Measurements from ENCODE around the gene SLFNL1.

The SLFNL1 gene

DNA sequence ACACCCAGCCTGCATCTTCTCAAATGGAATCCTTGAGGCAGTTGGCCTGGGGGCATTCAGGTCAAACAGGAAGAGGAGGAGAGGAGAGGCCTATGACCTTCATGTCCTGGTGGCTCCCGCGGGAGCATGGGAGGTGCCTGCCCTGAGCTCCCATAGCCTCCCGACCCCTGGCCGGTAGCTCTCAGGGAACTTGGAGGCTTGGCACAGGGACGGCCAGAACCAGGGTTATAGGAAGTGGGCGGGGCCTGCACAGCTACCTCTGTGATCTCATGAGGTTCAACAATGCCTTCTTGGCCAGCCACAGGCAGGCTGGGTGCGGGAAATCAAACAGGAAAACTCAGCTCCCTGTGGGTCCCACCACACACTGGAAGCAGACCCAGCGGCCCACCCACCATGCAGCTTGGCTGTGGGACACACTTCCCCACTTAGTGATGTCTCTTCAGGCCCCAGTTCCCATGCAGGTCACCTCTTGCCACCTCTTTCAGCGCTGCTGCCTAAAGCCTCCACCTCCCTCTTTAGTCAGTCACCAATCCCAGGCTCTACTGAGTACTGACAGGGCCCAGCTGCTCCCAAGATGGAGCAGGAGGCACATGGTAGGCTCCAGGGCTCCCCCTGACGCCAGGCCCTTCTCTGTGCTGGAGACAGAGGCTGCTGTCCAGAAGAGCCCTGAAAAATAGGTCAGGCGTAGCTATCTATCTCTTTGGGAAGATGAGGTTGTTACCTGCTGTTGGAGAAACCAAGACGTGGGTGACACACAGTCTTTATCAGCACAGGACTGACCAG lies at the start of gene SLFNL1:
Gene SLFNL1, minus strand, starts transcription at position 200 of the 783 bp plus-strand sequence. CDS start 1,065 bp downstream, outside the sequence.
- FAIRE-seq, result no peak

DNA sequence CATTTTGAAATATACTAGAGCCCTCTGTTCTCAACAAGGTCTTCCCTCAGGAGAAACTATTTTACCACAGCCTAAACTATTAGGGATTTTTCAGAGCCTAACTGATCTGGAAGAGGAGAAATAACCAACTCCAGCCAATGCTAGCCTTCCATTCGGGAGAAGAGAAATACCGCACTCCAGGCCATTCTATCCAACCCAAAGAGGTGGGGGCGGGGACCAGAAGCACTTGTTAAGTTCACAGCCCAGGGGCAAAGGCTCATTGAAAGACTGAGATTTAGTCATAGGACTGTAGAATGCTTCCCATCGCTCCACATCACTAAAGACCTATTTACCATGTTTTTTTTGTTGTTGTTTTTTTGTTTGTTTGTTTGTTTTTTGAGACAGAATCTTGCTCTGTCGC lies 35.4 kb upstream of the SLFNL1 start:
- FAIRE-seq, result no peak

DNA sequence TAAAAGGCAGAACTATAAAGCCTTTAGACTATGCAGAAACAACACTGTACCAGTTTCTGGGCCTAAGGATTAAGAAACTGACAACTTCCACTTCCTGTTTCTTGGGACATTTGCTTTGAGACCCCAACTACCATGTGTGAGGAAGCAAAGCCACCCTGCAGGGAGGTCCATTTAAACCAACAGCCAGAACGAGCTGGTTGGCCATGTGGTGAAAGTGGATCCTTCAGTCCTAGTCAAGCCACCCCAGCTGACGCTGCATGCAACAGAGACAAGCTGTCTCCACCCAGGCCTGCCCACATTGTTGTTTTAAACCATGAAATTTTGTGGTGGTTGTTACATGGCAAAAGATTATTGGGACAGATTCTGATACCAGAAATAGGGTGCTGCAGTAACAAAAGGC lies 31.8 kb upstream of the SLFNL1 start:
- no peak for FAIRE-seq

DNA sequence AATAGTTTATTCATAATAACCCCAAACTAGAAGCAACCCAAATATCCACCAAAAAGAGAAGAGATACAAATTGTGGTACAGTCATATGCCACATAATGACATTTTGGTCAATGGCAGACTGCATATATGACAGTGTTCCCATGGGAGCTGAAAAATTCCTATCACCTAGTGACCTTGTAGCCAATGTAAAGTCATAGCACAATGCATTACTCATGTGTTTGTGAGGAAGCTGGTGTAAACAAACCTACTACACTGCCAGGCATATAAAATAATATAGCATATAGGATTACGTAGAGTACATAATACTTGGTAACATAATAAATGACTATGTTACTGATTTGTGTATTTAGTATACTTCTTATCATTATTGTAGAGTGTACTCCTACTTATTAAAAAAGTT lies 29.5 kb upstream of the SLFNL1 start:
- FAIRE-seq, result no peak

DNA sequence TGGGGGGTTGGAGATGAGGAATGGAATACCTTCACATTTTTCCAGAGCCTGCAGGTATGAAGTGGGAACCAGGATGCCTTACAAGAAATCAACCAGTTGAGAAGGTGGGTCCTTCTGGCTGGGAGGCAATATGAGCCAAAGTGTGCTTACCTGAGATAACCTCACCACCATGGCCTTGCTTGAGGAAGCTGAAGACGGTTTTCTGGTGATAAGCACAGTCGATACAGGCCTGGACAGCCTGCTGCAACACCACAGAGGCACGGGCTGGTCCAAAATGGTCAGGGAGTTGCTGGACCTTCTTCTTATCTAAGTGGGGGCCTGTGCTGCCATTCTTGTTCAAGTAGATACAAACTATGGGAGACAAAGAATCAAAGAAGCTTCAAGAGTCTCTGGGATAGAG lies 27.0 kb upstream of the SLFNL1 start:
- FAIRE-seq, result no peak

DNA sequence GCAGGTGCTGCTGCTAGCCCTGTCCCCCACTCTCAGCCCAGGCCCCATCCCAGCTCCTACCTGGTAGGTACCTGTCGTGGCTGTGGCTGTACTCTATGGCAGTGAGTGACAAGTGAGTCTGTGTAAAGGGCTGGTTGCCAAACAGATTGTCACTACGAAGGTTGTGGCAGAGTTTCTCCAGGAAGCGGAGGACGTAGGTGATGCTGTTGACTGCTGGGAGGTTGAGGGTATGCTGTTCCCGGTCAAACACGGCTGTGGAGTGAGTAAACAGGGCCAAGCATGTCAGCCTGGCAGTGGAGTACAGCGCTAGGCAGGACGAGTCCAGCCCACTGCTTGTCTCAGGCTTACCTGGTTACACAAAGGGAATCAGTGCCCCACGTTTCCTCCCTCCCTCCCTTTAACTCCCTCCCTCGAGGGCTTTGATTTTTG lies 24.8 kb upstream of the SLFNL1 start:
- FAIRE-seq, result no peak

DNA sequence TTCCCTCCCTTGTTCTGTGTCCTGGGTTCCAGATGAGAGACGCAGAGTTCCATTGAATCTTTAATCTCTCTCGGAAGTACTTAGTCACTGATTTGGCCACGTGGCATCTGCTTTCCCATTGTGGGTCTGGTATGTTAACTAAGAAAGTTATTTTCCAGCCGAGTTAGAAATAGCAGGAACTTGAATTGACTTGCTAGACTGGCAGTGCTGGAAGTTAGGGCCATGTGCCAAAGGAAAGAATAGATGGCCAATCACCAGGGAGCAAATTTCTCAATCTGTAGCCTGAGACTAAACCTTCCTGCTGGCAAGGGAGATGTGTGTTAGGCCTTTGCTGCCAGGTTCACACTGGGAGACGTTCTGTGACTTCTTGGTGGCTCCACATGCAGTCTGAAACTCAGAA lies 24.2 kb upstream of the SLFNL1 start:
- no peak for FAIRE-seq

DNA sequence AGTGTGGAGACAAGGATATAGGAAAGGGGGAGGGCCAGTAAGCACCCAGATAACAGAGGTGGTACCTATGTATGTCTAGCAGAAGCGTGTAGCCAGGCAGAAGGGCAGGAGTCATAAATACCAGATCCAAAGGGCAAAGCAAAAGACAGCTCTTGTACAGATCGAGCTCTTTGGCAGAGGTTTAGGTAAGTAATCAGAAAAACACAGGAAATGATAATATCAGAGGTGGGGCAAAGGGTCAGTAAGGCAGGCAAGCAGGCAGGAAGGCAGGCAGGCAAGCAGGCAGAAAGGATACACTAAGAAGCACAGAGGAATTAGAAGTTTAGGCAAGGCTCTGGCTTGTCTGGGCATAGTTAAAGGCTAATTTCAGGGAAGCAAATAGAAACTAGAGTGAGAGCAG lies 22.7 kb upstream of the SLFNL1 start:
- FAIRE-seq, result no peak

DNA sequence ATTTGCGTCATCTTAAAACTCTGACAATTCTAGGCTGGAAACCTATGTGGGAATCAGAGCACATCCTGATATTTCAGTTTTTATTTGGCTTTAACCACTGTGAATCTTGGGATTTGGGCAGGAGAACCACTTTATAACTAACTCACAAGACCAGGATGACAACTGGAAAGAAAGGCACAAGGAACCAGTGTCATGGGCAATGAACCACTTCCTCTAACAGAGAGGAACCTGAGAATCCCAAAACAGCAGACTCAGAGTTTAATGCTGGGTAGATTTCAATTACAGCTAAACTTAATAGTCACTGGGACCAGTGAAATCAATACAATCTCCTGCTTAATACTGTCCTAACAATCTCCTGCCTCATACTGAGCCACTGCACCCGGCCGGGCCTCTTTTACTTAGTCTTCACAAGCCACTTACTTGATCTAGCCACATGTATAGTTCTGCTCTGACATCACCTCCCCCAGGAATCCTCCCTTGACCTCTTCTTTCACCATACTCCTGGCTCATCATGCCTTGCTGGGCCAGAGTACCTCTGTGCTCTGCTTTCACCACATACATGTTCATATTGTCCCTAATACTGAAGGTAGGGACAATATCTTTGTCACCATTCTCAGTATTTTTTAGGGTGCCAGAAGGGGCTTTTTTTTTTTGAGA lies 20.2 kb upstream of the SLFNL1 start:
- FAIRE-seq, result no peak

DNA sequence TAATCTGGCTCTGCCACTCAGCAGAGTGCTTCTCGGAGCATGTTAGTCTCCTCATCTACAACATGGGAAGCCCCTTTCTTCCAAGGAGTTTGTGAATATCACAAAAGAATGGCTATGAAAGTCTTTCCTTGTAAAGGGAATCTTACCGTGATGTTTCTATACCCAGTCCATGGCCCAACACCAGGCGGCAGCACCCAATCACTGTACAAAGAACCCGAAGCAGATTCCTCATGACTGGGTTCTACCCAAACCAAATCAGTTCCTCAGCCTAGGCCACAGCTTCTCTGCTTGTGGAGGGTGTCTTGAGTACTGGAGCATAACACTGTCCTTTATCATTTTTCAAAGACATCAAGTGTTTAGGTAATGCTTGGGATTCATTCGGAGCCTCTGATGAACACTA lies 16.6 kb upstream of the SLFNL1 start:
- FAIRE-seq, result no peak

DNA sequence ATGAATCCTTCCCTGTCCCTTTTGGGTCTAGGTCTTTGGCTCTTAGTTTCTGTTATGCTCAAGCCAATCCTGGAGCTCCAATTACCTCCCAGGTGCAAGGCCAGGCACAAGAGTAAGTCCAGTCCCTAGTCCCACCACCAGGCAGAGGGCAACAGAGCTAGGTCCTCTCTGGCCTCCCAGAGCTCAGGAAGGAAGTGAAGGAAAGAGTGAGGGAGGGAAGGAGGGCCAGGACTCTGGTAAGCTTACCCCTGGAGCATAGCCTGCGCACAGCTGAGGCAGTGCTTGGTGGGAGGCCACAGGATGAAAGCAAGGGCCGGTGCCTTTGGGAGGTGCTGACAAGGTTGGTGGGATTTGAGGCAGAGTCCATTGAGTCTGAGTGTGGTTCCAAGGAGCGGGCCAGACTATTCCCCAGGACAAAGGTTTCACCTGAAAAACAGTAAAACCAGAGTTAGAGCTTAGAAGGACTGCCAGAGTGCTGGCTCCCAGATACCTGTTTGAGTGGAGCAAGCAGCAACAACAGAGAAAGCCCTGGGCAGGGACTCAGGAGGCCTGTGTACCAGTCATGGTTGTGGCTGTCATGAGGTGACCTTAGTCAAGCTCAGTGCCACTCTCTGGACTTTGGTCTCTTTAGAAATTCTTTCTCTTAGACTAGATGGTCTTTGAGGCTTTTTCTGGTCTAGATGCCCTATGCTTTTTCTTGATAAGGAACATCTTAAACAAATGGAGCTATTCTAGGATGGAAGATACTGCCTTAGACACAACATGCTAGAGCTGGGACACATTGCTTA lies 15.8 kb upstream of the SLFNL1 start:
- no peak for FAIRE-seq

DNA sequence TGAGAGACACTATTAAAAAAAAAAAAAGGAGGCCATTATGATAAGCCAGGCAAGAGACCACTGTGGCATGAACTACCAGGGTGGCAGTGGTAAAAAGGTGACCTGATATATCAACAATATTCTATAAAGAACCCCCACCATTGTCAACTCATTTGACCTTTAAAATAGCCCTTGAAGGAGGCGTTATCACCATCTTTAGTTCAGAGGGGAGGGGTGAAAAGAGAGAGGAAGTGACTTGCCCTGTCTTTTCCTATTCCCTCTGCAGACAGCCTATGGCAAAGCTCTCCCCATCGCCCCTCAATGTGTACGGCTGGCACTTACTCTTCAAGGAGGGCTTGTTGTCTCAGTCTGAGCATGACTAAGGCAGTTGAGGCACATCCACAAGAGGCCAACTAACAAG lies 11.7 kb upstream of the SLFNL1 start:
- no peak for FAIRE-seq

DNA sequence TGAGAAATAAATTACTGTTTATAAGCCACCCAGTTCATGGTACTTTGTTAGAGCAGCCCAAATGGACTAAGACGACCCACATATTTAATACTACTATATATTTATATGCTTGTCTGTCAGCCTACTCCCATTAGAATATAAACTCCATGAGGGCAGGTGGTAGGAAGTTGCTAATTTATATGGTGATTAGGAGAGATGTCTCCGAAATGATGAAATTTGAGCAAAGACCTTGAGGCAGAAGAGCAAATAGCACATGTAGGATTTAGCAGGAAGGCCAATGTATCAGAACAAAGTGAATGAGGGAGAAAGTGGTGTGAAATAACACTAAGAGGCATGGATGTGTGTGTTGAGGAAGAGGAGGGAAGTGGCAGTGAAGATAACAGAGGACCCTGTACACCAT lies 10.6 kb upstream of the SLFNL1 start:
- FAIRE-seq, result no peak

DNA sequence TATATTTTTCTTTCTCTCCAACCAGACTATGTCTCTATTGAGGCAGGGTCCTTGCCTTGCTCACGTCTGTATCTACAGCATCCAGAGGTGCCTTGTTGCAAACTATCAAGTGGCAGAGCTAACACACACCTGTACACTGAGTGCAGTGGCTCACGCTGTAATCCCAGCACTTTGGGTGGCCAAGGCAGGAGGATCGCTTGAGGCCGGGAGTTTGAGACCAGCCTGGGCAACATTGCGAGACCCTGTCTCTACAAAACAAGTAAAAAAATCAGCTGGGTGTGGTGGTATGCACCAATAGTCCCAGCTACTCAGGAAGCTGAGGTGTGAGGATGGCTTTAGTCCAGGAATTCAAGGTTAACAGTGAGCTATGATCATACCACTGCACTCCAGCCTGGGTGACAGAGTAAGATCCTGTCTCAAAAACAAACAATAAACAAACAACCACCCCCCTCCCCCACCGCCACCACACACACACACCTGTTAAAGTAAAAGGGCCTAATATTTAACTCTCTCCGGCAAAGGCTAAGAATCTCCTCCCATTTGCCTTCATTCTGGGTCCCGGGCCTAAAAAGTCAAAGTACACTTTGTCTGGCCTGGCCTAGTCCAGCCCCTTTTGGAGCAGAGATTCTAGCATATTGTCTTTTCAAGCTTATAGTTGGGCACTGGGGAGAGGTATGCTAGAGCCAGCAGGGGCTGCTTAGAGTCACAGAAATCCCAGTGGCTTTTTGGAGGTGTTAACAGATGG lies 9.5 kb upstream of the SLFNL1 start:
- FAIRE-seq, result no peak

DNA sequence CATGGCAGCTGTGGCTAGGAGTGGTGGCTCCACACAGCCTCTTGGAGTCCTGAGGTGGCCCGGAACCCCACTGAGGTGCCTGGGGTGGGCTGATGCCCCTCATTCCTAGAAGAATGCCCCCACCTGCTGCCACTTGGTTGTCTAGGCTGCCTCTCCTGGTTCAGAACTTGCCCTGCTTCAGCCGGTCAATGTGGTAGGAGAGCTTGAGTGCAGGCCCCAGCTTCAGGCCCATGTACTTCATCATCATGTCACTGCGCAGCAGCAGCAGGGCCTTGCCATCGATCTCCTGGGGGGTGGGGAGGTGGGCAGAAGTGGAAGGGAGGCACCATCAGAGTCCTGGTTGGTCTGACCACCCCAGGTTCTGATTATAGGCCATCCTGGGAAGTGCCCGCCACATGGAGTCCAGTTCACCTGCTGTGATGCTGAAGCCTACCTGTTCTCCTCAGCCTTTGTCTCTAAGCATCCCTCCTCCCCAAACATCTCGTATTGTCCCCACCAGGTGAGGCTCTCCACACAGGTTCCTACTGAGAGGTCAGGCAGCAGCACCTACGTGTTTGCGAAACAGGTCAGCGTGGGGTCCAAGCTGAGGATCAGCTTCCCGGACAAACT lies 6.6 kb upstream of the SLFNL1 start:
- FAIRE-seq, result no peak

DNA sequence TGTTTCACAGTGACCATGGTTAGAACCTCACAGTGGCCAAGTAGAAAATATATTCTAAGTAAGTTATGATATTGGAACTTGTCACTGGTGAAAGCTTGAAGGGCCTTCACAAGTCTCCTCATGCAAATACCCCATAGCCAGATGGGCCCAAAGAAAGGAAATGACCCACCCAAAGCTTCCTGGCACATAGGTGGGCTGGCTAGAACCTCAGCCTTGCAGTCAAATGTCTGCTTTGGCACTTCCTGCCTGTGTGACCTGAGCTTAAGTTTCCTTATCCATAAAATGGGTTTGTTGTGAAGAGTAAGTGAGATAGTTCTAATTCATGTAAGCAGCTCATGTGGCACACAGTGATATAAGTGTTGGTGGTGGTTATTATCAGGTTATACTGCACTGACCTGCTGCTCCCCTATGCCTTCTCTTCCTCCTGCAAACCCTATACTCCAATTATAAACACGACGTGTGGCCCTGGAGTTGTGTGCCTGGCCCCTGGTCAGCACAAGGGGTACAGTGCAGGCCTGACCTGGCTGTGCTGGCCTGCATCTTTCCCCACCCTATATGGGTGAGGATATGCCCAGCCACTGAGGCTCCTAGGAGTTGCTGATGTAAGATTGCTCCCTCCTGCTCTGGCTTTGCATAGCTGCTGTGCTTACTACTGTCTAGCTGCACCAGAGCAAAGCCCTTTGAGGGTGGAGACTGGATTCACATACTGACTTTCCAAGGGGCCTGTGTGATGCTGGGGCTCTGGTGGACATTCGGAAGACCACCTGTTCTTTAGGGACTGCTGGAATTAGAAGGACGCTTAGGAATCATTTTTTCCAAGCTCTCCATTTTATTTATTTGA lies 4.7 kb upstream of the SLFNL1 start:
- FAIRE-seq, result no peak

DNA sequence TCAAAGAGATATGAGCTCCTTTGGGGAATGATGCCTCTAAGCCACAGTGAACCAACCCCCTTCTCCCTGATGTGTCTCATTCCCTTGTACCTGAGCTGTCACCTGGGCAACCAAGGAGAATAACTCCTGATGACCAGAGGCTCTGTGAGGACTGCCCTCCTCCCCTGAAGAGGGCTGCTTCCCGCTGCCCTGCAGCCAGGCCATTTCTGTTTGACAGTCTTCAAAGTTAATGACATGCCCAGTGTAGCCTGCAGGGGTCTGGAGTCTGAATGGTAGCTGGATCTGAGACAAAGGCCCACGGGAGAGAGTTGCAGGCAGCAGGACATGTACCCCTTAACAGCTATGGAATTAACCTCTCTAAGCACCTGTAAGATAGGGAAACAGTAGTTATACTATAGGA lies 3.4 kb upstream of the SLFNL1 start:
- no peak for FAIRE-seq

DNA sequence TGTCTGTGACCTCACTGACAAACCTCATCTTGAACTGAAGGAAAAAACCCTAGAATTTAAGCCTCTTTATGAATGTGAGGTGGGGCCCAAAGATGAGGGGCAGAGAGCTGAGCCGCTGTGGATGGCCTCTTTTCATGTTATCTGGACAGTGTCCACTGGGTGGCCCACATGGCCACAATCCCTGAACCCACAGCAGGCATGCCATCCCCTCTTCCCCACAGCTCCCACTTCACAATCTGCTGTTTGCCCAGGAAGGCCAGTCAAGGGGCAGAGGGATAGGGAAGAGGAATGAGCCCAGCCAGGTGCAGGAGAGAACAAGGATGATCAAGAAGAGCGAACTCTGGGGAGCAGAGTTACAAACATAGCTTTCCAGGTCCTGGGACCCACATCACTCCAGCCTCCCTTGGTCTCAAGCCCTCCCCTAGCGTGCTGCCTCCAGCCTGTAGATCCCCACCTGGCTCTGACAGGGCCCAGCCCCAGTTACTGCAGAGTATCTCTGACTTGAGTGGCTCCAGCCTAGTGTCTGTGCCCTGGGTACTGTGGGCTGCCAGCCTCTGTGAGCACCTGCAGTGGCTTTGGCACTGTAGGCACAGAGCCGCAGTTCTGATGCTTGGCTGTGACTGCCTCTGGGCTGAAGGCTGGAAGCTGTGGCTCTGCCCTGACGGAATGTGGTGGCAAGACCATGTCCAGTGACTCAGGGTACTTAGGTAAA lies 1.9 kb upstream of the SLFNL1 start:
- FAIRE-seq, result no peak

DNA sequence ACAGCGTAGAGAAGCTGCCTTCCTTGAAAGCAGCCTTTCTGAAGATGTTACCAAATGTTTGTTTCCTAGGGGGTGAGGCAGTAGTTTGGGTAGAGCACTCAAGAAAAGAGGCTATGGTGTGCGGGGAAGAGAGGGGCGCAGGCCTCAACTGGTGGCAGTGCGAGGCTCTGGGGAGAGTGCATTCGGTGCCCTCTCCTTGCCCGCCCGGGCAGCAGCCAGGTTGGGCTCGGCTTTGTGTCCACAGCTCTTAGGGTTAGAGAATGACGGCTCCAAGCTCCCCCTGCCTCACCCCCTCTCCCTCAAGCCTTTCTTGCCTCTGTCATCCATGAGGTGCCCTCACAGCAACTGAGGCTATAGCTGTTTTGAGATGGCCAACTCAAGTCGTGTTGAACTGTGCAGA lies 899 bp upstream of the SLFNL1 start:
- FAIRE-seq, result no peak

DNA sequence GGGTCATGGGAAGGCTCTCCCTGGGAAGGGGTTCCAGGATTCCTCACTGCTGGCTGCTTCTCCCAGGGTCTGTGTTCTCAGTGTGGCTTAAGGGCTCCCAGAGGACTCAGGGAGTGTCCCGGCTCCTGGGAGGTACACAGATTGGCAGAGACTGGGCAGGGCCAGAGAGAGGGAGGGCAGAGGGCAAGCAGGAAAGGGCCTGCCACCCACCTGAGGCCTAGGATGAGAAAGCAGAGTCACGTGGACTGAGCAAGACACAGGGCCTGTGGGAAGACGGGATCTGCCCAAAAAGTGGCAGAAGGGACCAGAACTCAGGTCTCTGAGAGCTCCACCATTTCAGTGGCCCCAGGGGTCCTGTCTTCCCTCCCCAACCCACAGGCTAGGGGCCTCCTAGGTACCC lies 871 bp downstream of the SLFNL1 start:
- no peak for FAIRE-seq

DNA sequence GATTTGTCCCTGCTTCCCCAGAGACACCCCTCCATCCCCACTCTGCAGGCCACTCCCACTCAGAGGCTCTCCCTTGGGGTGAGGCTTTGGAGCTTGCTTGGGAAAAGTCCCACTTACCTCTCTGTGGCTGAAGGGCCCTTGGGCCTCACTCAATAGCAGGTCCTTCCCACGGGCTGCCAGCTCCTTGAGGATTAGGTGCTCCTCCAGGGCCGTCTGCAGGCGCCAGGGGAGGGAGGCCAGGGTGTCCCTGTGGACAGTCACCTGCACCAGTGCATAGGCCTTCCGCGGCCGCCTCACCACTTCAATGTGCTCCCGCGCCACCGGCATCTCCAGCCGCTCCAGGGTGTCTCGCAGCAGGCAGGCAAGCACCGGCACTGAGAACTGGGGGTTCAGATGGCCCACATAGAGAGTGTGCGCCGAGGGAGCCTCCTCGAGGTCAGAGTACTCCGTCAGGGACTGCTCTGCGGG lies 1.4 kb downstream of the SLFNL1 start:
- FAIRE-seq, result no peak

All from TTC549 (cell line).